Measurements from ENCODE around the gene FHAD1. TPM values are rescaled to one million over a fixed set of nuclear protein-coding genes. Genes with fewer than 3 reads are reported as not detected.

Gene FHAD1
- total RNA-seq, 1 donor: 0.72 TPM

DNA sequence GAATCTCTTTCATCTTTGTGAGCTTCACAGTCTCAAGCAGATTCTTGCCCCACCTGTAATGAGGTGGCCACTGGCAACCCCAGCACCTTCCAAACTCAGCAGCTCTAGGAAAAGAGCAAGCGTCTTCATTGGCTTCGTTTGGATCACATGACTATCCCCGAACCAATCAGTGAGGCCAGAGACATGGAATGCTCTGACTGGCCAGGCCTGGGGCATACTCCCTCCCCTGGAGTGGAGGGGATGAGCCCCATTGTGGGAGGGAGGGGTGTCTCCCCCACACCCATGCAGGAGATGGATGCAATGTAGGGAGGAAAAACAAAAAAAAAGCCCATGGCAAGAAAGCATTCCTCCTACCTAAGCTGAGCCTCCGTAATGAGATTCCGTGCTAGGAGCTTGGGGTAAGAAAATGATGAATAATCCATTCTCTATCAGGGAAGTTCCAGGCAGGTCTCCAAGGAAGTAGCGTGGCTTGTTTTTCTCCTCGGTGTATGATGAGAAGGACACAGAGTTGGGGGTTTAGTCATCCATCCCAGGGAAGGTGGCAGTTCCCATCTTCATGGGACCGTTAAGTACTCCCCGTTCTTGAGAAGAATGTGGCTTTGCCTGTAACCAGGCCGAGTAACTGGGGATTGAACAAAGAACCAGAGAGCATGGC, 32.7 kb downstream of the FHAD1 start:
- Histone ChIP-seq H3K27me3 (ENCODE audit: insufficient read depth, low read length) (peaks cover 3% of the 10 kb centered on the region), H3K36me3 (ENCODE audit: insufficient read depth, low read length) (no peaks in the 10 kb centered on the region), H3K4me1 (ENCODE audit: insufficient read depth, low read length) (peaks cover 11% of the 10 kb centered on the region), H3K4me3 (ENCODE audit: insufficient read depth, low read length) (no peak overlapping the region), H3K4me2 (ENCODE audit: insufficient read depth, low read length) (no peak overlapping the region), H4K20me1 (ENCODE audit: insufficient read depth, low read length) (no peaks in the 10 kb centered on the region), H3K79me2 (ENCODE audit: insufficient read depth, low read length) (no peaks in the 10 kb centered on the region), H3K9me3 (ENCODE audit: low read depth, low read length) (no peaks in the 10 kb centered on the region), H2AFZ (ENCODE audit: low read length) (no peak overlapping the region), H3K27ac (ENCODE audit: low read depth, low read length) (no peak overlapping the region)
- DNase-seq (ENCODE audit: insufficient read length, low spot score, missing footprints): no peak
- TF ChIP-seq, protein P1, sequence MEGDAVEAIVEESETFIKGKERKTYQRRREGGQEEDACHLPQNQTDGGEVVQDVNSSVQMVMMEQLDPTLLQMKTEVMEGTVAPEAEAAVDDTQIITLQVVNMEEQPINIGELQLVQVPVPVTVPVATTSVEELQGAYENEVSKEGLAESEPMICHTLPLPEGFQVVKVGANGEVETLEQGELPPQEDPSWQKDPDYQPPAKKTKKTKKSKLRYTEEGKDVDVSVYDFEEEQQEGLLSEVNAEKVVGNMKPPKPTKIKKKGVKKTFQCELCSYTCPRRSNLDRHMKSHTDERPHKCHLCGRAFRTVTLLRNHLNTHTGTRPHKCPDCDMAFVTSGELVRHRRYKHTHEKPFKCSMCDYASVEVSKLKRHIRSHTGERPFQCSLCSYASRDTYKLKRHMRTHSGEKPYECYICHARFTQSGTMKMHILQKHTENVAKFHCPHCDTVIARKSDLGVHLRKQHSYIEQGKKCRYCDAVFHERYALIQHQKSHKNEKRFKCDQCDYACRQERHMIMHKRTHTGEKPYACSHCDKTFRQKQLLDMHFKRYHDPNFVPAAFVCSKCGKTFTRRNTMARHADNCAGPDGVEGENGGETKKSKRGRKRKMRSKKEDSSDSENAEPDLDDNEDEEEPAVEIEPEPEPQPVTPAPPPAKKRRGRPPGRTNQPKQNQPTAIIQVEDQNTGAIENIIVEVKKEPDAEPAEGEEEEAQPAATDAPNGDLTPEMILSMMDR (IDR thresholded peaks at IDR 0.05; ENCODE audit: extremely low read depth, low read depth, low read length): no peak

DNA sequence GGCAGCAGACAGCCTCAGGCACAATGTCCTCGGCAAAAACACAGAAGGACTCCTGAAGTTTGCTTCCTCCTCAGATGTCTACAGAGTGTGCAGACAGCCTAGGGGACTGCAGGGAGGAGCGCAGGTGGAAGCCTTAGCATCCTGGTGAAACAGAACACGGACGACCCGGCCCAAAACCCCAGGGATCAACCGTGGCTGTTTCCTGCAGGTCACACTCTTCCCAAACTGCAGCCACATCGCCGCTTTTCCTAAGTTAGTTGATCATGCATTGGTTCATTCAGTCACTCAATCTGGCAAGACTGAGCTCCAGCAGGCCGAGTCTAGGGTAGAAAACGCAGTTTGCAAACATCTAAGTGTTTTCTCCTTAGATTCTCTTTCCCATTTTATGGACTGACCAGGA, 33.4 kb downstream of the FHAD1 start:
- no peaks in the 10 kb centered on the region for H3K36me3 ChIP-seq (ENCODE audit: insufficient read depth, low read length)
- TF ChIP-seq, protein P1 (IDR thresholded peaks at IDR 0.05; ENCODE audit: extremely low read depth, low read depth, low read length): no peak
- no peak overlapping the region for H3K4me2 ChIP-seq (ENCODE audit: insufficient read depth, low read length)
- H4K20me1 ChIP-seq (ENCODE audit: insufficient read depth, low read length): no peaks in the 10 kb centered on the region
- H3K79me2 ChIP-seq (ENCODE audit: insufficient read depth, low read length): no peaks in the 10 kb centered on the region
- no peak overlapping the region for H2AFZ ChIP-seq (ENCODE audit: low read length)
- peaks cover 3% of the 10 kb centered on the region for H3K27me3 ChIP-seq (ENCODE audit: insufficient read depth, low read length)
- H3K4me1 ChIP-seq (ENCODE audit: insufficient read depth, low read length): peaks cover 13% of the 10 kb centered on the region
- DNase-seq (ENCODE audit: insufficient read length, low spot score, missing footprints): no peak
- no peaks in the 10 kb centered on the region for H3K9me3 ChIP-seq (ENCODE audit: low read depth, low read length)
- no peak overlapping the region for H3K27ac ChIP-seq (ENCODE audit: low read depth, low read length)
- H3K4me3 ChIP-seq (ENCODE audit: insufficient read depth, low read length): no peak overlapping the region

DNA sequence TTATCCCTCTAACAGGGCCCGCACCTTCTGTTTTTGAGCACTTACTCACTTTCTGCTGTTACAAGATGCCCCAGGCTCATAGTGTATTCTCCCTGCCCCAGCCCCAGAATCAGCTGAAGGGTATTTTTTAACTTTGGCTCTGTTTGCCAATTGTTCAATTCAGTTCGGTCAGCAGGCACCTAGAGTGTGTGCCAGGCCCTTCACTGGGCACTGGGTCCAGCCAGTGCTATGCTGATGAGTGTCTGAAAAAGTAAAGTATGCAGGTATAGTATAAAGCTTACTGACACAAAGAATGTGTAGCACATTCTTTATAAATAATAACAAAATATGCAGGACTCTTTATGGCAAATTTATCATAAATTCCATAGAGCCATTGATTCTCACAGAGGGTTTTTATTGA, 35.0 kb downstream of the FHAD1 start:
- Histone ChIP-seq H3K27ac (ENCODE audit: low read depth, low read length) (no peak overlapping the region), H3K27me3 (ENCODE audit: insufficient read depth, low read length) (peaks cover 3% of the 10 kb centered on the region), H2AFZ (ENCODE audit: low read length) (no peak overlapping the region), H3K4me1 (ENCODE audit: insufficient read depth, low read length) (peaks cover 13% of the 10 kb centered on the region), H4K20me1 (ENCODE audit: insufficient read depth, low read length) (no peaks in the 10 kb centered on the region), H3K36me3 (ENCODE audit: insufficient read depth, low read length) (no peaks in the 10 kb centered on the region), H3K4me3 (ENCODE audit: insufficient read depth, low read length) (no peak overlapping the region), H3K79me2 (ENCODE audit: insufficient read depth, low read length) (no peaks in the 10 kb centered on the region), H3K4me2 (ENCODE audit: insufficient read depth, low read length) (no peak overlapping the region), H3K9me3 (ENCODE audit: low read depth, low read length) (no peaks in the 10 kb centered on the region)
- no peak for DNase-seq (ENCODE audit: insufficient read length, low spot score, missing footprints)
- TF ChIP-seq, protein P1 (IDR thresholded peaks at IDR 0.05; ENCODE audit: extremely low read depth, low read depth, low read length): no peak

DNA sequence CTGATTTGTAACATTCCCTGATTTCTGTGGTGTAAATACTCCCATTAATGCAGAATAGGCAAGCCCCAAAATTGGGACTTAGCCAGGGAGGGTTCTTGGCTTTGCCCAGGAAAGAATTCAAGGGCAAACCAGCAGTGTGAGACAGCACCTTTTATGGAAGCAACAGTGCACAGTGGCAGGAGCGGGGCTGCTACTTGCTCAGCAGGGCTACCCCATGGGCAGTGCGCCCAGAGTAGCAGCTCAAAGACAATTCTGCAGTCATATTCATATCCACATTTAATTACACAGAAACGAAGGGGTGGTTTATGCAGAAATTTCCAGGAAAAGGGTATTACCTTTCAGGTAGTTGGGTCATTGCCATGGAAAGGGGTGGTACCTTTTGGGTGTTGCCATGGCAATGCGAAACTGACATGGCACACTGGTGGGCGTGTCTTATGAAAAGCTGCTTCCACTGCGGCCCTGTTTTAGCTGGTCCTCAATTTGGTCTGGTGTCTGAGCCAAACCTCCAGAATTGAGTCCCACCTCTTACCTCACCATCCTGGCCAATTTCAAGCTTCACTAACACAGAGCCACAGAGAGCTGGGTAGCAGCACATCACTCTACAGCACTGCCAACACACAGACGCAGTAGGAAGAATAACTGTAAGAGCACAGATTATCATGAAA, 35.9 kb downstream of the FHAD1 start:
- H3K79me2 ChIP-seq (ENCODE audit: insufficient read depth, low read length): no peaks in the 10 kb centered on the region
- H3K27ac ChIP-seq (ENCODE audit: low read depth, low read length): no peak overlapping the region
- no peak overlapping the region for H3K4me2 ChIP-seq (ENCODE audit: insufficient read depth, low read length)
- H4K20me1 ChIP-seq (ENCODE audit: insufficient read depth, low read length): no peaks in the 10 kb centered on the region
- no peaks in the 10 kb centered on the region for H3K27me3 ChIP-seq (ENCODE audit: insufficient read depth, low read length)
- no peak overlapping the region for H3K4me3 ChIP-seq (ENCODE audit: insufficient read depth, low read length)
- no peaks in the 10 kb centered on the region for H3K9me3 ChIP-seq (ENCODE audit: low read depth, low read length)
- no peak for DNase-seq (ENCODE audit: insufficient read length, low spot score, missing footprints)
- TF ChIP-seq, protein P1 (IDR thresholded peaks at IDR 0.05; ENCODE audit: extremely low read depth, low read depth, low read length): no peak
- H3K36me3 ChIP-seq (ENCODE audit: insufficient read depth, low read length): no peaks in the 10 kb centered on the region
- no peak overlapping the region for H2AFZ ChIP-seq (ENCODE audit: low read length)
- peaks cover 13% of the 10 kb centered on the region for H3K4me1 ChIP-seq (ENCODE audit: insufficient read depth, low read length)

Data from osteoblast (primary cell).